ENCODE results near the gene TBXAS1. TPM values are rescaled to one million over a fixed set of nuclear protein-coding genes. Genes with fewer than 3 reads are reported as not detected.
"Not testable (repeated sequence)": the region's sequence is repeated elsewhere in the genome, so short reads cannot be mapped to it uniquely, and the experiment has no call there.

Gene TBXAS1
- total and polyA plus RNA-seq, 2 donors from 2014 or later = 14.2 to 33.6 TPM

- no peaks in the 10 kb centered on the region for H3K27me3 ChIP-seq (ENCODE audit: control insufficient read depth, insufficient read depth, low read length)
- H3K9ac ChIP-seq (ENCODE audit: low read length in 3 of 3) = peak overlapping the region in 1 of 3 donors; percentile 29
- FAIRE-seq = no peak
- H3K4me1 ChIP-seq (ENCODE audit: control insufficient read depth in 2 of 3, insufficient read depth in 2 of 3, low read depth in 1 of 3, low read length in 3 of 3) = peaks cover 12 to 28% (median 16%) of the 10 kb centered on the region in 3 donors
- no peak overlapping the region for H3K4me3 ChIP-seq (ENCODE audit: low read length in 3 of 3)
- H3K27ac ChIP-seq (ENCODE audit: low read depth in 2 of 2, low read length in 2 of 2) = peak overlapping the region; percentile 63 to 91
- DNase-seq = no peak
- TF ChIP-seq CTCF (IDR thresholded peaks at IDR 0.05; ENCODE audit: borderline replicate concordance, extremely low read depth, insufficient read depth) = no peak
- H3K9me3 ChIP-seq (ENCODE audit: control insufficient read depth in 2 of 3, insufficient read depth in 1 of 3, low read length in 3 of 3) = no peaks in the 10 kb centered on the region
- no peaks in the 10 kb centered on the region for H3K36me3 ChIP-seq (ENCODE audit: control insufficient read depth in 2 of 3, insufficient read depth in 3 of 3, low read length in 3 of 3)
- intact Hi-C loops (cut with DNase I) = no loop called here
Measured at GRCh38 chr7:139830292-139830691, 1.2 kb downstream of the TBXAS1 start.

GRCh38 chr7:139830782-139831501 is 1.9 kb downstream of the TBXAS1 start:
- DNase-seq (no peak), FAIRE-seq (no peak)
- Histone ChIP-seq H3K27me3 (ENCODE audit: control insufficient read depth, insufficient read depth, low read length) (no peaks in the 10 kb centered on the region), H3K4me3 (ENCODE audit: low read length in 3 of 3) (peak overlapping the region in 1 of 3 donors; percentile 36), H3K36me3 (ENCODE audit: control insufficient read depth in 2 of 3, insufficient read depth in 3 of 3, low read length in 3 of 3) (no peaks in the 10 kb centered on the region), H3K27ac (ENCODE audit: low read depth in 2 of 2, low read length in 2 of 2) (peak overlapping the region; percentile 63 to 91), H3K9me3 (ENCODE audit: control insufficient read depth in 2 of 3, insufficient read depth in 1 of 3, low read length in 3 of 3) (no peaks in the 10 kb centered on the region), H3K9ac (ENCODE audit: low read length in 3 of 3) (no peak overlapping the region), H3K4me1 (ENCODE audit: control insufficient read depth in 2 of 3, insufficient read depth in 2 of 3, low read depth in 1 of 3, low read length in 3 of 3) (peaks cover 12 to 28% (median 13%) of the 10 kb centered on the region in 3 donors)
- TF ChIP-seq CTCF (IDR thresholded peaks at IDR 0.05; ENCODE audit: borderline replicate concordance, extremely low read depth, insufficient read depth) = no peak
- intact Hi-C loops (cut with DNase I) = no loop called here

GRCh38 chr7:139835848-139836247 is 6.8 kb downstream of the TBXAS1 start:
- FAIRE-seq; H3K27me3 ChIP-seq (ENCODE audit: control insufficient read depth, insufficient read depth, low read length); DNase-seq; H3K4me3 ChIP-seq (ENCODE audit: low read length in 3 of 3); H3K9ac ChIP-seq (ENCODE audit: low read length in 3 of 3); H3K9me3 ChIP-seq (ENCODE audit: control insufficient read depth in 2 of 3, insufficient read depth in 1 of 3, low read length in 3 of 3); H3K27ac ChIP-seq (ENCODE audit: low read depth in 2 of 2, low read length in 2 of 2); H3K4me1 ChIP-seq (ENCODE audit: control insufficient read depth in 2 of 3, insufficient read depth in 2 of 3, low read depth in 1 of 3, low read length in 3 of 3); intact Hi-C loops (cut with DNase I); H3K36me3 ChIP-seq (ENCODE audit: control insufficient read depth in 2 of 3, insufficient read depth in 3 of 3, low read length in 3 of 3): not testable (repeated sequence)

GRCh38 chr7:139837291-139837690 is 8.2 kb downstream of the TBXAS1 start:
- H3K4me3 ChIP-seq (ENCODE audit: low read length in 3 of 3); DNase-seq; intact Hi-C loops (cut with DNase I); H3K9me3 ChIP-seq (ENCODE audit: control insufficient read depth in 2 of 3, insufficient read depth in 1 of 3, low read length in 3 of 3); H3K27me3 ChIP-seq (ENCODE audit: control insufficient read depth, insufficient read depth, low read length); H3K27ac ChIP-seq (ENCODE audit: low read depth in 2 of 2, low read length in 2 of 2); H3K9ac ChIP-seq (ENCODE audit: low read length in 3 of 3); FAIRE-seq; H3K4me1 ChIP-seq (ENCODE audit: control insufficient read depth in 2 of 3, insufficient read depth in 2 of 3, low read depth in 1 of 3, low read length in 3 of 3); H3K36me3 ChIP-seq (ENCODE audit: control insufficient read depth in 2 of 3, insufficient read depth in 3 of 3, low read length in 3 of 3): not testable (repeated sequence)

Data from kidney (tissue), 14 donors.